OCI-LY7 (cell line): ENCODE data around the gene TFB1M. TPM values are rescaled to one million over a fixed set of nuclear protein-coding genes. Genes with fewer than 3 reads are reported as not detected.

Source experiments
- BruUV-seq: library from RNA; stranded (reverse); fragments of 400-500 nt; replicated peaks from 2 replicates; lab custom pipeline; 2021; lab: Mats Ljungman, UMichigan
- CTCF ChIA-PET: fragments of 300-600 bp; sonication (Branson Sonifier 250); formaldehyde crosslinking; loops from one replicate; lab custom pipeline; 2022; ENCODE audit warnings: antibody characterized with exemption; ENCODE audit not compliant: unreplicated experiment; lab: Charles Lee
- POLR2A ChIA-PET: fragments of 300-600 bp; sonication (Branson Sonifier 250); formaldehyde crosslinking; loops from one replicate; lab custom pipeline; 2022; ENCODE audit warnings: antibody characterized with exemption; lab: Charles Lee
- DNase-seq: peaks from one replicate; pipeline ENCODE4 v3.0.0-alpha.2; 2015; ENCODE audit warnings: low spot score
- H2AFZ ChIP-seq: fragments of 200-600 bp; sonication (generic), shearing (Covaris generic); 2 replicates; pipeline ENCODE4 v1.6.1; 2014; ENCODE audit warnings: mild to moderate bottlenecking, antibody characterized with exemption, low read length, moderate library complexity
- H3K27ac ChIP-seq: fragments of 200-600 bp; sonication (generic); 2 replicates; pipeline ENCODE4 v1.5.1; 2014; ENCODE audit warnings: mixed run types, low read depth, mild to moderate bottlenecking, moderate library complexity, low read length, inconsistent platforms; ENCODE audit not compliant: poor library complexity, severe bottlenecking
- H3K36me3 ChIP-seq: fragments of 200-600 bp; sonication (generic); 2 replicates; pipeline ENCODE4 v1.6.1; 2014; ENCODE audit warnings: mild to moderate bottlenecking, antibody characterized with exemption, low read length, moderate library complexity, mixed read lengths; ENCODE audit not compliant: insufficient read depth
- H3K4me1 ChIP-seq: fragments of 200-600 bp; sonication (generic); 2 replicates; pipeline ENCODE4 v1.5.1; 2014; ENCODE audit warnings: mild to moderate bottlenecking, low read length; ENCODE audit not compliant: insufficient read depth, poor library complexity, severe bottlenecking
- H3K4me2 ChIP-seq: fragments of 200-600 bp; sonication (generic); 2 replicates; pipeline ENCODE4 v1.6.1; 2014; ENCODE audit warnings: mild to moderate bottlenecking, low read length
- H3K4me3 ChIP-seq: fragments of 200-600 bp; sonication (generic); 2 replicates; pipeline ENCODE4 v1.5.1; 2014; ENCODE audit warnings: mild to moderate bottlenecking, low read depth, low read length; ENCODE audit not compliant: poor library complexity, severe bottlenecking
- H3K79me2 ChIP-seq: fragments of 200-600 bp; sonication (generic); 2 replicates; pipeline ENCODE4 v1.6.1; 2016; ENCODE audit warnings: low read depth, mild to moderate bottlenecking, low read length, moderate library complexity, mixed read lengths; ENCODE audit not compliant: insufficient read depth
- H3K9me2 ChIP-seq: fragments of 200-600 bp; sonication (generic); 2 replicates; pipeline ENCODE4 v1.6.1; 2016; ENCODE audit warnings: mild to moderate bottlenecking, low read length, mixed read lengths; ENCODE audit not compliant: insufficient read depth
- H3K9me3 ChIP-seq: fragments of 200-600 bp; sonication (generic); 2 replicates; pipeline ENCODE4 v1.6.1; 2014; ENCODE audit warnings: mild to moderate bottlenecking, mixed run types, low read length, mixed read lengths
- H4K20me1 ChIP-seq: fragments of 200-600 bp; sonication (generic); 2 replicates; pipeline ENCODE4 v1.6.1; 2014; ENCODE audit warnings: mild to moderate bottlenecking, antibody characterized with exemption, low read length, moderate library complexity, mixed read lengths; ENCODE audit not compliant: insufficient read depth
- EZH2phosphoT487 ChIP-seq: fragments of 200-600 bp; sonication (generic); IDR thresholded peaks from 2 replicates; pipeline ENCODE4 v1.6.1; 2018; ENCODE audit warnings: low read depth, borderline replicate concordance, mild to moderate bottlenecking, mixed run types, antibody characterized with exemption, low read length, moderate library complexity, mixed read lengths
- intact Hi-C: fragments of 100-400 bp; cut with micrococcal nuclease; formaldehyde crosslinking; loops from one replicate; pipeline ENCODE4 v1.10.0; 2022; ENCODE audit not compliant: unreplicated experiment
- total RNA-seq, 2 experiments: library from RNA; depleted of rRNA in 1 of 2; stranded (reverse); fragments of >200 nt in 1 of 2; shearing (Covaris generic) in 1 of 2; gene quantifications; 2 replicates each; pipeline ENCODE4 v1.2.3, GENCODE V29; 2014 to 2022
- TF ChIP-seq, protein P1 (sequence below): fragments of 200-600 bp; sonication (generic); conservative IDR thresholded peaks from 2 replicates; pipeline ENCODE4 v1.5.1; 2014; ENCODE audit warnings: mild to moderate bottlenecking, antibody characterized with exemption, low read length, moderate library complexity, mixed read lengths

The TFB1M gene
- total RNA-seq, 2 experiments from 2014 or later: 34.8 to 62.8 TPM

DNA sequence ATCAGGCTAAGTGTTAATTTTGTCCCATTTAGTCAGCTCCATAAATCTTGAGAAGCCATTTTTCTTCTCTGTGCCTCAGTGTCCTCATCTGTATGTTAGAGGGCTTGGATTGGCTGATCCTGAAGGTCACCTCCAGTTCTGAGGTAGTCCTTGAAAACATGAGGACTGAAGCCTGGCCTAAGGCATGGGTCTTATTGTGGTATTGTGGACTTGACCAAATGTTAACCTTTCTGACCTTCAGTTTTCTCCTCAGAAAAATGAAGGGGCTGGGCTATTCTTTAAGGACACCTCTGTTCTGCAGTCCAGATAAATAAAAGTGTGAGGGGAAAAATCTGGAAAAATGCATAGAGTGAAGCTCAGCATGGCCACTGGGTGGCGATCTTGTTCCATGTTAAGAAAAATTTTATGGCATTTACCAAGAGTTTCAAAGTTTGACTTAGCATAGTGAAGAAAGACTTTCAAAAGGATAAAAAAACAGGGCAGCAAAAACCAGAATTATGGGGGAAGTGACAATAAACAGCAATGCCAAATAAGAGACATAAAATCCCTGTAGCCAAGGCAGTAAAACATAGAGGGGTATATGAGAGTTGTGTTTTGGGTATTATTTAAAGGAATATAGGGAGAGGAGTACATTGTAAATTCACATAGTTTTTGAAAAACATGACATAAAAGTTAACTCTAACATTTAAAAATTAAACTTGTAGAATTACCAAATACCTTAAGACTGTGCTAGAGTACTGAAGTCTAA is 13.2 kb upstream of the TFB1M start:
- POLR2A ChIA-PET: interaction anchor here (1.2 to 2.9 kb wide), 2 partner anchors 12 to 83 kb away, joined by 3 to 10 read pairs; no protein-coding TSS in a partner anchor
- intact Hi-C loops: loop anchor here (1.0 to 10.0 kb wide), 2 partner anchors 203 to 1227 kb away; no protein-coding TSS in a partner anchor
- Histone ChIP-seq H4K20me1 (no peaks in the 10 kb centered on the region), H3K9me3 (no peaks in the 10 kb centered on the region), H2AFZ (peak overlapping the region; percentile 6; the same call in 1 of the 2 replicates), H3K36me3 (no peaks in the 10 kb centered on the region), H3K4me3 (no peak overlapping the region), H3K4me1 (peaks cover 3% of the 10 kb centered on the region), H3K27ac (no peak overlapping the region), H3K9me2 (no peaks in the 10 kb centered on the region), H3K4me2 (no peak overlapping the region), H3K79me2 (no peaks in the 10 kb centered on the region)
- CTCF ChIA-PET: interaction anchor here (0.6 to 0.7 kb wide), 2 partner anchors 12 to 39 kb away, joined by 3 to 4 read pairs; no protein-coding TSS in a partner anchor
- no TSS peak for BruUV-seq
- peak; percentile 76 for DNase-seq
- TF ChIP-seq, protein P1, sequence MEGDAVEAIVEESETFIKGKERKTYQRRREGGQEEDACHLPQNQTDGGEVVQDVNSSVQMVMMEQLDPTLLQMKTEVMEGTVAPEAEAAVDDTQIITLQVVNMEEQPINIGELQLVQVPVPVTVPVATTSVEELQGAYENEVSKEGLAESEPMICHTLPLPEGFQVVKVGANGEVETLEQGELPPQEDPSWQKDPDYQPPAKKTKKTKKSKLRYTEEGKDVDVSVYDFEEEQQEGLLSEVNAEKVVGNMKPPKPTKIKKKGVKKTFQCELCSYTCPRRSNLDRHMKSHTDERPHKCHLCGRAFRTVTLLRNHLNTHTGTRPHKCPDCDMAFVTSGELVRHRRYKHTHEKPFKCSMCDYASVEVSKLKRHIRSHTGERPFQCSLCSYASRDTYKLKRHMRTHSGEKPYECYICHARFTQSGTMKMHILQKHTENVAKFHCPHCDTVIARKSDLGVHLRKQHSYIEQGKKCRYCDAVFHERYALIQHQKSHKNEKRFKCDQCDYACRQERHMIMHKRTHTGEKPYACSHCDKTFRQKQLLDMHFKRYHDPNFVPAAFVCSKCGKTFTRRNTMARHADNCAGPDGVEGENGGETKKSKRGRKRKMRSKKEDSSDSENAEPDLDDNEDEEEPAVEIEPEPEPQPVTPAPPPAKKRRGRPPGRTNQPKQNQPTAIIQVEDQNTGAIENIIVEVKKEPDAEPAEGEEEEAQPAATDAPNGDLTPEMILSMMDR: peak; percentile 99
- no peak for TF ChIP-seq EZH2phosphoT487

- H4K20me1 ChIP-seq: no peaks in the 10 kb centered on the region
- ChIA-PET POLR2A (interaction anchor here (2.1 to 2.9 kb wide), 2 partner anchors 10 kb away, joined by 7 to 10 read pairs; no protein-coding TSS in a partner anchor), CTCF (no interaction called here)
- TF ChIP-seq, protein P1: no peak
- no peak for TF ChIP-seq EZH2phosphoT487
- DNase-seq: no peak
- H3K4me2 ChIP-seq: no peak overlapping the region
- H3K4me3 ChIP-seq: no peak overlapping the region
- no peaks in the 10 kb centered on the region for H3K9me3 ChIP-seq
- H3K4me1 ChIP-seq: peaks cover 3% of the 10 kb centered on the region
- H3K27ac ChIP-seq: no peak overlapping the region
- no peak overlapping the region for H2AFZ ChIP-seq
- intact Hi-C loops: loop anchor here (10.0 kb wide), 1 partner anchor 1229 kb away; no protein-coding TSS in a partner anchor
- no peaks in the 10 kb centered on the region for H3K9me2 ChIP-seq
- no TSS peak for BruUV-seq
- H3K36me3 ChIP-seq: no peaks in the 10 kb centered on the region
- no peaks in the 10 kb centered on the region for H3K79me2 ChIP-seq
These were observed 11.6 kb upstream of the TFB1M start for GRCh38 chr6:155325700-155326516.
